Stimulated activated CD4-positive, alpha-beta T cell treated with anti-CD3 and anti-CD28 coated beads, Interleukin-12 subunit alpha, Interleukin-12 subunit beta, amount 100 ng/mL, for 48 hours (primary cell): ENCODE measurements around the gene ZNF835.
A peak's percentile ranks its signal among the peaks of the same experiment; 100 is the strongest.
"Not testable (repeated sequence)": the region's sequence is repeated elsewhere in the genome, so short reads cannot be mapped to it uniquely, and the experiment has no call there.

Source experiments
- DNase-seq, 3 donors: peaks; one replicate each; pipeline ENCODE4 v3.0.0-alpha.2; 2020; ENCODE audit warnings: low read depth in 2 of 3, low spot score in 1 of 3

Gene ZNF835

DNA sequence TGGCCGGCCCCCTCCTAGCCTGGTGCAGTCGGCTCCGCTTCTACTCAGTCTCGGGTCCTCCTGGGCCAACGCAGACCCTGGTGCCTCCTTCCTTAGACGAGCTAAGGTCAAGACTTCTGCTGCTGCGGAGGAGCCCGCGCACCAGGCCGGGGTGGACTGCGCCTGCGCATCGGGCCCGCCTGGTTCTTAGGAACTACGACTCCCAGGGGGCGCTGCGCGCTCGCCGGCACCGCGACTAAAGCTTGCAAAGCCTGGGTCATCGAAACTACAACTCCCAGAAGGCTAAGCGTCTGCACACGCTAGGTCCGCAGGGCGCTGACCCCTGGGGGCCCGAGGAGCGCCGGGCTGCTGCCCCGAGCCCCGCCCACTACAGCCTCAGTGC is at the start of gene ZNF835:
ZNF835 (minus strand) TSS at position 145 of the 382 bp plus-strand sequence. CDS start 6,559 bp downstream, outside the sequence.
- peak; percentile 64 to 71 (median 70) for DNase-seq

DNA sequence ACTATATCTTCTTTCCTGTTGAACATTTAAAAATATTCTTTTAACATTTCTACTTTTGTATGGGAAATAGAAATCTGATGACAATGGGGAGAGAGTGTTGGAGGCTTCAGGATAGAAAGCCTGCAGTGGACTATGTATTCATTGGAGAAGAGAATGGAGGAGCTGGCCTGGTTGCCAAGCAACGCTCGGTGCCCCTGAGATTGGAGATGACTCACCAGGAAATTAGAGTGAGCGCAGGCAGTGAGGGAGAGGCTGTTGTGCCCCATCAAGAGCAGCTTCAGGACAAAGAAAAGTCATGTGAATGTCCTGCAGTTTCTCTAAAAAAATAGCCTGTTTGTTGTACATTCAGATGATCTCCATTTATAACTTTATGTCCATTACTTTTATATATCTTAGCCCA is 48.7 kb upstream of the ZNF835 start:
- DNase-seq: no peak

DNA sequence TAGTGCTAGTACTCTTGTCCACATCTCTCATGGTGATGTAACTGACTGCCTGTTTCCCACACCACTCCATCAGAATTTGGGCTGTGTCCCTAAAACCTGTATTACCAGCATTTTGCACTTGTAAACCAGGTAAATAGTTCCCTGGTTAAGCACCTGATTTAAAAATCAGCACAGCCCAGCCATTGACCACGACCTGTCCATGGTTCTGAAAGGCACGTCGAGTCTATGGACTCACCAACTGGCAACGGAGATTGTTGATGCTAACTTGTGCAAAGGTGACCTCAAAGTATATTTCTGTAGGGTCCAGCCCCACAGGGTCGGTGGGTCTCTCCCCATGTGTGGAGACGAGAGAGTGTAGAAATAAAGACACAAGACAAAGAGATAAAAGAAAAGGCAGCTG is 46.7 kb upstream of the ZNF835 start:
- DNase-seq: no peak

DNA sequence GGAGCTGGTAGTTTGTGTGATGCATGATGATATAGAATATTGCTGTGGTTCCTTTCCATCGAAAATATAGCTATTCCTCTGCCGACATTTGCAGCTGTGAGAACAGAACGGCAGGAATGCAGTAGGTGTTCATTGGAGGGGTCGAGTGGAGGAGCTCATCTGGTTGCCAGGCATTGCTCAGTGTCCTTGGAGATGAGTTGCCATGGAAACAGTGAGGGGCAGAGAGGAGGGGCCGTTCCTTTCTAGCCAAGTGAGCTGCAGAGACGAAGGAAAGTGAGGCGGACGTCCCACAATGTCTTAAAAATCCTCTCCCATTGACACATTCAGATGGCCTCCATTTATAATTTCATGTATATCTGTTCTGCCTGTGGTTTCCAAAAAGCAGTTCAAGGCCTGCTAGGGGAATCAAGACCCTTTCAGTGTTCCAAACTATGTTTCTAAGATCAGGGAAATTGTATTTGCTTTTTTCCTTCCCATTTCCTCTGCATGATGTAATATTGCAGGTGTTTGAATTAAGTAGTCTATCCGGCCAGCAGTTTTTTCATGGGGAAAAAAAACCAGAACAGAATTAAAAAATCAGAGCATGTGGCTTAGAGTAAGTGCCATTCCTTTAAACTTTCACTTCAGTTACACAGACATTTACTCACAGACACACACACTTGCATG is 41.2 kb upstream of the ZNF835 start:
- DNase-seq: no peak

DNA sequence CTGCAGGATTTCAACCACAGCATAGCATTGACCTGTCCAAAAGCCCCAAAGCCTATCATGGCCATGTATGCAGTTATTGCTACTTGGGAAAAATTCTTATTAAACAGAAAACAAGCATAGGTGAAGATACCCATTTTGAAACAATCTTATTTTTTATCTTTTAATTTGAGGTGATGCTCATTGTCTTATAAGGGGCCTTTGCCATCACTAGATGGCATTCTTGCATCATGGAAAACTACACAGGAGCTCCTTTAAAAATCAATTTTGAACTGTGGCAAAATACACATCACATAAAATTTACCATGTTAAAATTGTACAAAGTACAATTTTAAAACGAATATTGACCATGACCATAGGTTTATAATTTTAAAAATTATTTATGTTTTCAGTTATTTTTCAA is 38.9 kb upstream of the ZNF835 start:
- DNase-seq: no peak

DNA sequence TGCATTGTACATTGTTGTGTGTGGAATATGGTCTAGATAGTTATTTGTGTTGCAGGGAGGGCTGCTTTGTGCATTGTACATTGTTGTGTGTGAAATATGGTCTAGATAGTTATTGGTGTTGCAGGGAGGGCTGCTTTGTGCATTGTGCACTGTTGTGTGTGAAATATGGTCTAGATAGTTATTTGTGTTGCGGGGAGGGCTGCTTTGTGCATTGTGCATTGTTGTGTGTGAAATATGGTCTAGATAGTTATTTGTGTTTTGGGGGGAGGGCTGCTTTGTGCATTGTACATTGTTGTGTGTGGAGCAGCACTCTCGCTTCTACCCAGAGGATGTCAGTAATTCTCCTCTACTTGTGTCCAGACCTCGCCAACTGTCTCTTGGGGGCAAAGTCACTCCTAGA is 36.3 kb upstream of the ZNF835 start:
- no peak for DNase-seq

DNA sequence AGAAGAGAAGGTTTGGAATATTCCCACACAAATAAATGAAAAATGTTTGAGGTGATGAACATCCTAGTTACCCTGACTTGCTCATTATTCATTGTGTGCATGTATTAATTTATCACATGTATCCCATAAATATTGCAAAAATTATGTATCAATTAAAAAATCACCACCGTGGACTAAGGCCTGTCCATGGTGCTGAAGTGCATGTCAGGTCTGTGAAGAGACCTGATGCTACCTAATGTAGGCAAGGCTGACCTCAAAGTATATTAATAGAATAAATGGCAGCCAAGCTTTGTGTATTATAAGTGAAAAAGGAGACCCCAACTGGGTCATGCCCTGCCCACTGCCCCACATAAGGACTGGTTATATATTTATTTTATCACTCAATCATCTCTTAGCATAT is 34.4 kb upstream of the ZNF835 start:
- DNase-seq: no peak

DNA sequence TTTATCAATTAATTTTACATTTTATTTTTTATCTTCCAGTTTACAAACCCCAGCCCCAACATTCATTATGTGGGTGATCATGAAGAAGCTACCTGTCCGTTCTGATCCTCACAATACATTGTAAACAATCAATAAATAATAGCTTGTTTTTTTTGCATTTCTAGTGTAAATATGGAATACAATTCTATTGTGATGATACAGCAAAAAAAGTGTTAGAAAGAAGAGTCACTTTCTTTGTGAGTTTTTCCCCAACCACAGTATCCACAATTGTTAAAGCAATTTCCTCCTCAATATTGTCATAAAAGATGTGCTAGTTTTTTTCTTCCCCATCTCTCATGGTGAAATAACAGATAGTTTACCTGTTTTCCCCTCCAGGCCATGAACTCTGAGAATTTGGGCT is 30.3 kb upstream of the ZNF835 start:
- DNase-seq: no peak

DNA sequence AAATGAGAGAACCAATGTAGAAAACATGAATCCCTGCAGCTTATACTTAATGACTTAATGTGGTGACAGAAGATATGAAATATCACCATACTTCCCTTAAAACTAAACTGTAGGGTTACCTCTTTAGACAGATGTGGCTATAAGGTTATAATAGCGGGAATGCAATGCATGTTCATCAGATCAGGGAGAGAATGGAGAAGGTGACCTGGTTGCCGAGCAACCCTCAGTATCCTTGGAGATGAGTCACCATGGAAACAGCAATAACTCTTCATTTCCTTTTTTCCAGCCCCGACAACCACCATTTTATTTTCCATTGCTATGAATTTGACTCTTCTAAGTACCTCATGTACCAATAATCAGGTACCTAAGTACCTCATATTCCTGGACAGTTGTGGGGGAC is 28.0 kb upstream of the ZNF835 start:
- no peak for DNase-seq

DNA sequence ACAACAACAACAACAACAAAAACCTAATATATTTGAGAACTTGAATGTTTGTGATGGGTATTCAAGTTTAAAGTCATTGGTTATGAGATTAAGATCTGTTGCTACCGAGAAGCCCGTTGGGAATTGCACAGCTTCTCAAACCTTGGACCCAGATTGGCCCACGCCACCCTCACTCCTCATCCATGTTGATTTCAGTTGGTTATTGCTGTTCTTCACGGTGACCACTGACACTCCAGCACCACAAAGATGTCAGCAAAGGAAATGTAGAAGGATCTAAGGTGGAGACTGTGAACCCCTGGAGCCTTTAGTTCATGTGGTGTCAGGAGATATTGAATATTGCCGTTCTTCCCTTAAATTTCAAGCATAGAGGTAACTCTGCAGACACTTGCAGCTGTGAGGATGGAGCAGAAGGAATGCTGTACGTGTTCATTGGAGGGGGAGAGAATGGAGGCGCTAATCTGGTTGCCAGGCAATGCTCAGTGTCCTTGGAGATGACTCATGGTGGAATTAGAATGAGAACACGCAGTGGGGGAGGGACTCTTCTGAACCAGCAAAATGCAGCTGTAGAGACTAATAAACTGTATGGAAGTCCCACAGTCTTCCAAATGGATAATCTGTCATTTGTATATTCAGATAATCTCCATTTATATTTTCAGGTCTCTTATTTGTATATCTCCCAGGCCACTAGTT is 20.8 kb upstream of the ZNF835 start:
- DNase-seq: no peak

DNA sequence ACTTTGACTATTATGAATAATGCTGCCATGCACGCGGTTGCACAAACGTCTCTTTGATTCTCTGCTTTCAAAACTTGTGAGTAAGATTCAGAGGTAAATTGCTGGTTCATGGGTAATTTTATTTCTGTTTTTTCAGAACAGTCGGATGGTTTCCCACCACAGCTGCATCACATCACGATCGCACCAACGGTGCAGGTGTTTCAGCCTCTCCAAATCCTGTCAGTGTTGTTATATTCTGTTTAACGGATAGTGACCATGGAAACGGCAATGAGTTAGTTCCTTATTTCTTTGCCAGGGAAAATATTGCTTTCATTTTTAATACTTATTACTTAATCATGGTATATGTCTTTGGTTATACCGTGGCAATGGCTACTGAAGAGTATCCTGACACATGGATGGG is 19.1 kb upstream of the ZNF835 start:
- no peak for DNase-seq

DNA sequence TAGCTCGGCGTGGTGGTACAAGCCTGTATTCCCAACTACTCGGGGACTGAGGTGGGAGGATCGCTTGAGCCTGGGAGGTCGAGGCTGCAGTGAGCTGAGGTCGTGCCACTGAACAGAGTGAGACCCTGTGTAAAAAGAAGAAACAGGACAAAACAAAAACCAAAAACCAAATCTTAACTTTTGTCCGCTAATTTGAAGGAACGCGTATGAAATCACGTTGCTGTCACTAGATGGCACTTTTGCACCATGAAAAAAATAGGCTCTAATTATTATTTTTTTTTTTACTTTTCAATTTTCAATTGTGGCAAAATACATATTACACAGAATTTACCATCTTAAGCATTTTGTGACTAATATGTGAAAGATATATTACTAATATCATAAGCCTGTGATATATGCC is 17.6 kb upstream of the ZNF835 start:
- DNase-seq: no peak

DNA sequence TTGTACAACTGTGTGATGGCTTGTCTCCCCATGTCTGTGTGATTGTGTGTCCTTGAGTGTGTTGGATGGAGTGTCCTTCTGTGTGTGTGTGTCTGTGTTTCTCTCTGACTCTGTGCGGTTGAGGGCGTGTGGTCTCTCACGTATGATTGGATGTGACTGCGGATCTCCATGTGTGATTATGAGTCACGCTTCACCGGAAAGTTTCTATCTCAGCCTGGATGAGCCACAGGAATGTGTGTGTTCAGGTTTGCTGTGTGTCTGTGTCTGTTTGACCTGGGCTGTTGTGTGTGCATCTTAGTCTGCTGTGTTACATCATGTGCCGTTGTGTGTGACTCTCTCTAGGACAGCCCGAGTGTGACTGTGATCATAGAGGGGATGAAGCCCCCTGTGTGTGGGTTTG is 15.5 kb upstream of the ZNF835 start:
- no peak for DNase-seq

DNA sequence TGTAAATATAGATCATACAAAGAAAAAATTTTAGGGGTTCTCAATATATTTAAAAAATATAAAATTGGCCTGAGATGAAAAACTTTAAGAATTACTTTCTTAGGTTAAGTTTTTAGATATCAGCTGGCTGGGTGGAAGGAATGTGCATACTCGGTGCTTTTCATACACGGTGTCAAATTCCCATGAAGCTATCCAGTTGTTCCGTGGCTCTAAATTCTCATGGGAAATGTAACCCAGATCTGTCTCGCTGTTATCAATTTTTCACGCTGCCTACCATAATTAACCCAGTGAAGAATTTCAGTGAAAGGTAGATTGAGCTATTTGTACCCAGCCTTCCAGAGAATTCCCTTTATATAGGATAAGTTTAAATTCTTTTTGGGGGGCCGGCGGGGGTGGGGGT is 11.6 kb upstream of the ZNF835 start:
- no peak for DNase-seq

DNA sequence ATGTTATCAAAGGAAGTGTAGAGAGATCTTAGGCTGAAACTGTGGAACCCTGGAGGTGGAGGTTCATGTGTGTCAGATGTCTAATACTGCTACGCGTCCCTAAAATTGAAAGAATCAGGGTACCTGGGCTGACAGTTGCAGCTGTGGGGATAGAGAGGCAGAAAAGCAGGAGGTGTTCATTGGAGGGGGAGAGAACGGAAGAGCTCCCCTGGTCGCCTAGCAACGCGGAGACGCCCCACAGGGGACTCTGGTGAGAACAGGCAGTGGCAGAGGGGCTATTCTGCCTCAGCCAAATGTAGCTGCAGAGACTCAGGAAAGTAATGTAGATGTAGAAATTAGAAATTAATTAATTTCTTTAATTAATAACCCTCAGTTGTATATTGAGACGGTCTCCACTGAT is 10.1 kb upstream of the ZNF835 start:
- DNase-seq: no peak

DNA sequence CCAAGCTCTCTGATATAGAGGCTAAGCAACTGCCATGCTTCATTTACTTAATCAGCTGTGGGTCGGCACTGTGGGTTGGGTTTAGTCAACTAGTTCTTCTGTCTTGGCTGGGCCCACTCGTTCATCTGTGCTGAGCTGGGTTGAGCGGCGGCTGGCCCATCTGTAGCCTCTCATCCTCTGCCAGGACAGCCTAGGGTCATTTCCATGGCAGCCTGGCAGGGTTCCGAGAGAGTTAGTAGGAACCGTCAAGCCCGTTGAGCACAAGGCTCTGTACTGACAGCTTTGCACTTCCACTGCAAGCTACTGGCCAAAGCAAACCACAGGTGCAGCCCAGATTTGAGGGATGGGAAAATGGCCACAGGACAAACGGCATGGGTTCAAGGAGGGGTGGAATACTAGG is 6.6 kb upstream of the ZNF835 start:
- DNase-seq: no peak

DNA sequence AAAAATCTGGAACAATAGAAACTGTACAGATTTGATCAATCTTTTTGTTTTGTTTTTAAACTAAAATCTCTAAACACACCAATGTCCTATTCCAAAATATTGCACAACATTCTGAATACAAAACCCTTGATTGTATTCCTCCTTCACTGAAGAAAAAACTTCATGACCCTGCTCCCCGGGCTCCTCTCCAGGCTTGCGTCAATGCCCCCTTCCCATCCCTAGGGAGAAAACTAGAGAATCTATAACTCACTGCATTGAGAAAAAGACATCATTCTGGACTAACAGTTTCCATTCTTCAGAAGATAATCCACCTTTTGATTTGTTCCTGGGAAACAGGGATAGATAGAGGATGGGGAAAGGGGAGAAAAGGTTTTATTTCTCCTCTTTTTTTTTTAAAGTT is 1.1 kb upstream of the ZNF835 start:
- not testable (repeated sequence) for DNase-seq

DNA sequence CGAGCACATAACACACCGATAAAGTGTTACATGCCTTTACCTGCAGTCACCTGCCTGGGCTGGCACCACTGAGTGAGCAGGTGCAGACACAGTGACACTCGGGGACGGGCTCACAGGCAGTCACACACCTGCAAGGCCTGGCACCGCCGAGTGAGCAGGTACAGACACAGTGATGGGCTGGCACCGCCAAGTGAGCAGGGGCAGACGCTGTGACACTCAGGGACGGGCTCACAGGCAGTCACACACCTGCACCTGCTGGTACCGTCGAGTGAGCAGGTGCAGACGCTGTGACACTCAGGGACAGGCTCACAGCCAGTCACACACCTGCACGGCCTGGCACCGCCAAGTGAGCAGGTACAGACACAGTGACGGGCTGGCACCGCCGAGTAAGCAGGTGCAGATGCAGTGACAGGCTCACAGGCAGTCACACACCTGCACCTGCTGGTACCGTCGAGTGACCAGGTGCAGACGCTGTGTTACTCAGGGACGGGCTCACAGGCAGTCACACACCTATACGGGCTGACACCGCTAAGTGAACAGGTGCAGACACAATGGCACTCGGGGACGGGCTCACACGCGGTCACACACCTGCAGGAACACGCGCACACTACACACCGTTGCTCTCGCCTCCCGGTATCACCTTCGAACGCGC is 470 bp downstream of the ZNF835 start:
- no peak for DNase-seq

DNA sequence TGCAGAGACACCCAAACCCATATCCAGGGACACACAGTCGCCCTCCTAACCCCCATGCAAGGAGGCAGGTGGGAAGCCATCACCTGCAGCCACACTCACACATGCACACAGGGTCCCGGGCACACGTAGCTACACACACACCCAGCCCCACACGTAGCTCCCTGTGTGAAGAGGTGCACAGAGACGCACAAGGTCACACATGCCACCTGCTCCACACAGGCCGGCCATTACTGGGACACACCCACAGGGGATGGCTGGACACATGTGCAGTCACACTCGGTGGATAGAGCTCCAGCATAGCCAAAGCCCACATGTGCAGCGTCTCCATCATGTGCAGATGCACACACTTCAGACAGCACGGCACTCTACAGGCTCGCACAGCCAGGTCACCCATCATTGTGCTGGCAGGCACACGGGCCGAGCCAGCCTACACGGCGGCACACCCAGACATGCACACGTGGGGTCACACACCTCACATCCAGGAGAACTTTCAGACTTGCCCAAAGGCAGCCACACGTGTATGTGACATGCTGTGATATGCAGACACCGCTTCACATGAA is 1.1 kb downstream of the ZNF835 start:
- DNase-seq: no peak

DNA sequence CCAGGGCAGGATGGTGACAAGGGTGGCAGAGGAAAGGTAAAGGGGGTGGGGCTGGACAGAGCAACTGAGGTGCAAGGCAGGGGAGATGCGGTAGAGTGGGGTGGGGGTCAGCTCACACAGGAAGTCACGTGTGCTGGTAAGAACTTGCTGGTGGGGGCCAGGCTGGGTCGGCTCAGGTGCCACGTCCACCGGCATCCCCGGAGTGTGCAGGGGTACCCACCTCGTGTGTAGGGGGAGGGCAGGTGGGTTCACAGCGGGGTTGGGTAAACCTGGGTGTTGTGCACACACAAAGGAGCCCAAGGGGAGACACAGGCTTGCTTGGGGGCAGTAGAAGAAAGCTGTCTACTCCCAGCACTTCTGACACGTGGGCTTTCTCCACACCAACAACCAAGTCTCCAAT is 2.9 kb downstream of the ZNF835 start:
- no peak for DNase-seq

DNA sequence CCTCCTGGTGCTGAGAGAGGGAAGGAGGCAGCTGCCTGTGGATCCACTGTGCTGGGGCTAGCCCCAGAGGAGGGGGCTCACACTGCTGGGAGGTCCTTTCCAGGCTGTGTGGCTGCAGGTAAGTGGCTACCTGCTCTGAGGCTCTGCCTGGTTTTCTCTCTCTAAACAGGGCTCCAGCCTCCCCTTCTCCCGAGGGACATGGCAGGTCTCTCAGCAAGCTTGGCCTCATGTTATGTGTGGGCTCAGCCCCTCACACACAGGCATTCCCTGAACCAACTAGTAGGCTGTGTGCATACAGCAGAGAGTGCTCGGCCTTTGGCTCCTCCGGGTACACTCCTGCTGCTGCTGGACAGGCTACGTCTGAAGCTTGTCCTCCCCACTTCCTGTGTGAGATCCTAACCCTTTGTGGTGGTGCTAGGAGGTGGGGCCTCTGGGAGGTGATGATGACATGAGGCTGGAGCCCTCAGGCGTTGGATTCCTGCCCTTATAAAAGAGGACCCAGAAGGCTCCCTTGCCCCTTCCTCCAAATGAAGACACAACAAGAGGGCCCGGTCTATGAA is 4.2 kb downstream of the ZNF835 start:
- DNase-seq: no peak

DNA sequence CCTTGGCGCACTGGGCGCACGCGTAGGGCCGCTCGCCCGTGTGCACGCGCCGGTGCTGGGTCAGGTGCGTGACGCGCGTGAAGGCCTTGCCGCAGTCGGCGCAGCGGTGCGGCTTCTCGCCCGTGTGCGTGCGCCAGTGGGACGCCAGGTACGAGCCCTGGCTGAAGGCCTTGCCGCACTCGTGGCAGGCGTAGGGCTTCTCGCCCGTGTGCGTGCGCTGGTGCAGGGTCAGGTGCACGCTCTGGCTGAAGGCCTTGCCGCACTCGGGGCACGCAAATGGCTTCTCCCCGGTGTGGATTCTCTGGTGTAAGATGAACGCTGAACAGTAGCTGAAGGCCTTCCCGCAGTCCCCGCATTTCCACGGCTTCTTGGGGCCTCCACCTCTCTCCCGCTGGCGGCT is 7.0 kb downstream of the ZNF835 start:
- no peak for DNase-seq
